A549 (cell line): Measurements from ENCODE around the gene ARL10. TPM values are rescaled to one million over a fixed set of nuclear protein-coding genes. Genes with fewer than 3 reads are reported as not detected.

Experiments used
- ATAC-seq, 2 experiments: fragments of 200-7000 bp in 1 of 2; fragments of >200 bp in 1 of 2; cut with Nextera tagmentation in 1 of 2; cut with Tn5 transposase in 1 of 2; 3 replicates each; pipeline versions ENCODE4 v1.8.0 to v1.9.1; 2018 to 2020; ENCODE audit warnings: mild to moderate bottlenecking in 1 of 2, moderate library complexity in 1 of 2
- CTCF ChIA-PET: fragments of 300-600 bp; sonication (Branson Sonifier 250); formaldehyde crosslinking; extraction: SDS; loops from one replicate; lab custom pipeline; 2021; ENCODE audit warnings: antibody characterized with exemption, inconsistent platforms; lab: Yijun Ruan, JAX
- POLR2A ChIA-PET: fragments of 350-600 bp; formaldehyde crosslinking; extraction: SDS; loops from one replicate; lab custom pipeline; 2021; ENCODE audit warnings: antibody characterized with exemption, inconsistent platforms; lab: Yijun Ruan, JAX
- DNase-seq, 2 experiments: peaks; one replicate each; pipeline versions ENCODE4 v3.0.0 to v3.0.0-alpha.2; 2011 to 2016; ENCODE audit warnings: low read depth in 1 of 2, low spot score in 1 of 2
- FAIRE-seq: peaks from 2 replicates; lab custom pipeline; 2011; peaks lifted over from hg19 to GRCh38; lab: Jason Lieb, UNC
- H3K27ac ChIP-seq, 2 experiments: fragments of >200 bp; sonication (Bioruptor Twin); formaldehyde crosslinking; 3 replicates each; pipeline ENCODE4 v1.5.1; 2016 to 2017
- H3K4me1 ChIP-seq: fragments of >200 bp; sonication (Bioruptor Twin); formaldehyde crosslinking; 3 replicates; pipeline ENCODE4 v1.6.1; 2016
- H3K4me2 ChIP-seq: fragments of >200 bp; sonication (Bioruptor Twin); formaldehyde crosslinking; 3 replicates; pipeline ENCODE4 v1.6.1; 2016
- H3K4me3 ChIP-seq: fragments of >200 bp; sonication (Bioruptor Twin); formaldehyde crosslinking; 3 replicates; pipeline ENCODE4 v1.5.1; 2016
- H3K9me3 ChIP-seq: fragments of >200 bp; sonication (Bioruptor Twin); formaldehyde crosslinking; 3 replicates; pipeline ENCODE4 v1.6.1; 2016
- BHLHE40 ChIP-seq: IDR thresholded peaks from 2 replicates; pipeline ENCODE4 v1.6.1; 2012; ENCODE audit warnings: low read depth, low read length, inconsistent platforms
- CBX2 ChIP-seq: fragments of 200-600 bp; sonication (generic); IDR thresholded peaks from 2 replicates; pipeline ENCODE4 v1.6.1; 2016; ENCODE audit warnings: low read depth, mild to moderate bottlenecking, borderline replicate concordance
- CEBPB ChIP-seq, 2 experiments: fragments of >200 bp in 1 of 2; sonication (Bioruptor Twin) in 1 of 2; formaldehyde crosslinking in 1 of 2; IDR thresholded peaks; 2 replicates each; pipeline ENCODE4 v1.6.1; 2012 to 2016
- CHD2 ChIP-seq: fragments of 150-350 bp; IDR thresholded peaks from 2 replicates; pipeline ENCODE4 v1.6.1; 2014; ENCODE audit warnings: low read length; ENCODE audit not compliant: partially characterized antibody
- CHD4 ChIP-seq: fragments of 200-600 bp; sonication (generic); IDR thresholded peaks from 2 replicates; pipeline ENCODE4 v1.6.1; 2016; ENCODE audit warnings: antibody characterized with exemption, mild to moderate bottlenecking, borderline replicate concordance
- FOSB ChIP-seq: fragments of 250-450 bp; sonication (Bioruptor Pico); IDR thresholded peaks from 2 replicates; pipeline ENCODE4 v1.5.0; 2020; ENCODE audit warnings: mild to moderate bottlenecking, moderate library complexity
- FOXS1 ChIP-seq: fragments of 250-450 bp; sonication (Bioruptor Pico); IDR thresholded peaks from 2 replicates; pipeline ENCODE4 v1.5.0; 2020; ENCODE audit warnings: mild to moderate bottlenecking, moderate library complexity
- HEYL ChIP-seq: fragments of 250-450 bp; sonication (Bioruptor Pico); IDR thresholded peaks from 2 replicates; pipeline ENCODE4 v1.8.0; 2021; ENCODE audit warnings: mild to moderate bottlenecking, moderate library complexity
- HOXB13 ChIP-seq: fragments of 250-450 bp; sonication (Bioruptor Pico); IDR thresholded peaks from 2 replicates; pipeline ENCODE4 v1.5.0; 2020; ENCODE audit warnings: low read depth, mild to moderate bottlenecking, moderate library complexity
- JUN ChIP-seq, 2 experiments: fragments of >200 bp; sonication (Bioruptor Twin); formaldehyde crosslinking; IDR thresholded peaks; 2 replicates in 1 of 2; 3 replicates in 1 of 2; pipeline ENCODE4 v1.6.1; 2016 to 2017
- KDM5A ChIP-seq: fragments of 200-600 bp; sonication (generic); IDR thresholded peaks from 2 replicates; pipeline ENCODE4 v1.6.1; 2016; ENCODE audit warnings: antibody characterized with exemption, mild to moderate bottlenecking
- MAFK ChIP-seq: fragments of 450-650 bp; IDR thresholded peaks from 2 replicates; pipeline ENCODE4 v1.6.1; 2014; ENCODE audit not compliant: partially characterized antibody
- MYC ChIP-seq: IDR thresholded peaks from 2 replicates; pipeline ENCODE4 v1.6.1; 2012; ENCODE audit warnings: mild to moderate bottlenecking, inconsistent platforms, low read length, improper control_type of control experiment, borderline replicate concordance
- NPAS2 ChIP-seq: fragments of 250-450 bp; sonication (Bioruptor Pico); IDR thresholded peaks from 2 replicates; pipeline ENCODE4 v1.8.0; 2022; ENCODE audit warnings: mild to moderate bottlenecking, moderate library complexity, borderline replicate concordance
- NR3C1 ChIP-seq: fragments of >200 bp; sonication (Bioruptor Twin); formaldehyde crosslinking; IDR thresholded peaks from 3 replicates; pipeline ENCODE4 v1.6.1; 2017
- POLR2A ChIP-seq: IDR thresholded peaks from 2 replicates; pipeline ENCODE4 v1.6.1; 2012; ENCODE audit warnings: mild to moderate bottlenecking, low read length
- POLR2AphosphoS2 ChIP-seq: conservative IDR thresholded peaks from 2 replicates; pipeline ENCODE4 v1.6.1; 2012; ENCODE audit warnings: low read length, improper control_type of control experiment, inconsistent platforms
- RCOR1 ChIP-seq: fragments of 150-350 bp; IDR thresholded peaks from 2 replicates; pipeline ENCODE4 v1.6.1; 2014; ENCODE audit warnings: antibody characterized with exemption, low read length, low read depth
- RFX5 ChIP-seq: fragments of 450-650 bp; IDR thresholded peaks from 2 replicates; pipeline ENCODE4 v1.7.1; 2014; ENCODE audit warnings: antibody characterized with exemption, mild to moderate bottlenecking, moderate library complexity
- SMC3 ChIP-seq: fragments of >200 bp; sonication (Bioruptor Twin); formaldehyde crosslinking; IDR thresholded peaks from 3 replicates; pipeline ENCODE4 v1.6.1; 2018; ENCODE audit warnings: inconsistent platforms
- SREBF2 ChIP-seq: fragments of 450-650 bp; IDR thresholded peaks from 2 replicates; pipeline ENCODE4 v1.6.1; 2014; ENCODE audit warnings: mild to moderate bottlenecking, moderate library complexity
- ZFP36 ChIP-seq: fragments of 450-650 bp; IDR thresholded peaks from 2 replicates; pipeline ENCODE4 v1.6.1; 2014; ENCODE audit warnings: borderline replicate concordance; ENCODE audit not compliant: partially characterized antibody
- ZNF302 ChIP-seq: fragments of 250-450 bp; sonication (Bioruptor Pico); IDR thresholded peaks from 2 replicates; pipeline ENCODE4 v1.9.0; 2021; ENCODE audit warnings: inconsistent platforms, mild to moderate bottlenecking, moderate library complexity
- WGBS: methylation state at CpG from one replicate; pipeline ENCODE4 v1.1.6; 2017; ENCODE audit errors: missing lambda C conversion rate; 5-methylcytosine and 5-hydroxymethylcytosine counted together
- polyA plus RNA-seq, 4 experiments: library from polyadenylated mRNA; depleted of rRNA in 3 of 4; stranded (reverse); fragments of >200 nt; fragmentation: RNase III in 1 of 4; extraction: RNeasy Plus Mini Kit Qiagen cat#74134 plus additional on column Dnase treatment in 1 of 4; gene quantifications; 2 replicates in 3 of 4; 3 replicates in 1 of 4; pipeline ENCODE4 v1.2.3, GENCODE V29; 2011 to 2017
- TF ChIP-seq, protein P1 (sequence below): fragments of 150-350 bp; IDR thresholded peaks from 2 replicates; pipeline ENCODE4 v1.6.1; 2014; ENCODE audit warnings: low read depth, mild to moderate bottlenecking, low read length
- TF ChIP-seq, protein P2 (sequence below): IDR thresholded peaks from 2 replicates; pipeline ENCODE4 v1.6.1; 2012; ENCODE audit warnings: low read depth, borderline replicate concordance
- TF ChIP-seq, protein P3 (sequence below): fragments of >200 bp; sonication (Bioruptor Twin); formaldehyde crosslinking; IDR thresholded peaks from 3 replicates; pipeline ENCODE4 v1.6.1; 2016
- TF ChIP-seq, protein P4 (sequence below): fragments of >200 bp; sonication (Bioruptor Twin); formaldehyde crosslinking; IDR thresholded peaks from 2 replicates; pipeline ENCODE4 v1.6.1; 2016

The ARL10 gene
- polyA plus RNA-seq, 2 of the 4 experiments (the other 2 are of a cell fraction), result 0.15 to 0.21 TPM

DNA sequence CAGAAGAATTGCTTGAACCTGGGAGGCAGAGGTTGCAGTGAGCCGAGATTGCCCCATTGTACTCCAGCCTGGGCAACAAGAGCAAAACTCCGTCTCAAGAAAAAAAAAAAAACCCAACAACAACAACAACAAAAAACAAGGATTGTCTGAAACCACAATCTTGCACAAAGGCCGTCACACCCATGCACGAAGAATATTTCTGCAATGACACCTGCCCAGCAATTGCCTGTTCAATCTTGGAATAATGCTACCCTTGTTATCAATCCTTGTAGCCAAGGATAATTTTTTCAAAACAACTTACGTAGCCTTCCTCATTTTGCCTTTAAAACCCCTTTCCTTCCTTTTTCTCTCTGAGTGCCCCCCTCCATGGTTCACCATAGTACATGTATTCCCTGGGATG, 54.8 kb downstream of the ARL10 start:
- peaks cover 12% of the 10 kb centered on the region for H3K4me1 ChIP-seq
- no peak overlapping the region for H3K4me2 ChIP-seq
- H3K4me3 ChIP-seq, result no peak overlapping the region
- TF ChIP-seq ZNF302 (CRISPR knock-in tag), result no peak
- no peak for TF ChIP-seq BHLHE40
- no peak for TF ChIP-seq RFX5
- TF ChIP-seq HEYL (CRISPR knock-in tag), result no peak
- no peak for TF ChIP-seq KDM5A
- TF ChIP-seq FOSB (CRISPR knock-in tag), result no peak
- no peak for TF ChIP-seq NPAS2
- TF ChIP-seq ZFP36, result no peak
- no peak for TF ChIP-seq NR3C1
- no peak for TF ChIP-seq RCOR1
- TF ChIP-seq MYC, result no peak
- TF ChIP-seq MAFK, result no peak
- TF ChIP-seq JUN (IDR thresholded peaks at IDR 0.05), result no peak
- no peak for TF ChIP-seq CHD2
- TF ChIP-seq, all 56 proteins: peak for 0
- ATAC-seq, result no peak
- POLR2A ChIA-PET, result no interaction called here
- 79% methylated on average over 5 of the region's 5 CpGs for WGBS
- no peak for FAIRE-seq
- no peak for DNase-seq
- CTCF ChIA-PET, result interaction anchor here (2.2 to 5.0 kb wide), 2 partner anchors 14 to 28 kb away, joined by 8 to 49 read pairs; no protein-coding TSS in a partner anchor
- Histone ChIP-seq H3K27ac (no peak overlapping the region), H3K9me3 (peaks cover 4% of the 10 kb centered on the region; the same call in 1 of the 3 replicates)

DNA sequence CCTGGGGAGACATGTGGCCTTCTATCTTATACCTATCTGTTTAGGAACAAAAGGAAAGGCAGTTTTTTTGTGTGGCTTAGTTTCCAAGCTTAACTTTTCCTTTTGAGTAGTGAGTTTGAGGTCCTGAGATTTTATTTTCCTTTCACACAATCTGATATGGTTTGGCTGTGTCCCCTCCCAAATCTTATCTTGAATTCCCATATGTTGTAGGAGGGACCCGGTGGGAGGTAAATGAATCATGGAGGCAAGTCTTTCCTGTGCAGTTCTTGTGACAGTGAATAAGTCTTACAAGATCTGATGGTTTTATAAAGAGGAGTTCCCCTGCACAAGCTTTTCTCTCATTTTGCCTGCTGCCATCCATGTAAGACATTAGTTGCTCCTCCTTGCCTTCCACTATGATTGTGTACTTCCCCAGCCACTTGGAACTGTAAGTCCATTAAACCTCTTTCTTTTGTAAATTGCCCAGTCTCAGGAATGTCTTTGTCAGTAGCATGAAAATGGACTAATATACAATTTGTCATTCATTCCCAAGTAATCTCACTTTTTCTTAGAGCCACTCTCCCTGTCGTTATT, 55.8 kb downstream of the ARL10 start:
- H3K9me3 ChIP-seq, result peaks cover 4% of the 10 kb centered on the region; the same call in 1 of the 3 replicates
- ChIA-PET CTCF (interaction anchor here (2.2 kb wide), 1 partner anchor 27 kb away, joined by 8 read pairs; no protein-coding TSS in a partner anchor), POLR2A (no interaction called here)
- H3K4me3 ChIP-seq, result no peak overlapping the region
- no peak overlapping the region for H3K4me2 ChIP-seq
- DNase-seq, result no peak
- no peak for ATAC-seq
- H3K4me1 ChIP-seq, result peaks cover 6% of the 10 kb centered on the region
- 34% methylated on average over 2 of the region's 2 CpGs for WGBS
- H3K27ac ChIP-seq, result no peak overlapping the region
- TF ChIP-seq CBX2, result no peak
- no peak for TF ChIP-seq MAFK
- TF ChIP-seq, protein P1, sequence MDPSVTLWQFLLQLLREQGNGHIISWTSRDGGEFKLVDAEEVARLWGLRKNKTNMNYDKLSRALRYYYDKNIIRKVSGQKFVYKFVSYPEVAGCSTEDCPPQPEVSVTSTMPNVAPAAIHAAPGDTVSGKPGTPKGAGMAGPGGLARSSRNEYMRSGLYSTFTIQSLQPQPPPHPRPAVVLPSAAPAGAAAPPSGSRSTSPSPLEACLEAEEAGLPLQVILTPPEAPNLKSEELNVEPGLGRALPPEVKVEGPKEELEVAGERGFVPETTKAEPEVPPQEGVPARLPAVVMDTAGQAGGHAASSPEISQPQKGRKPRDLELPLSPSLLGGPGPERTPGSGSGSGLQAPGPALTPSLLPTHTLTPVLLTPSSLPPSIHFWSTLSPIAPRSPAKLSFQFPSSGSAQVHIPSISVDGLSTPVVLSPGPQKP, result no peak
- no peak for TF ChIP-seq RCOR1
- TF ChIP-seq, protein P2, sequence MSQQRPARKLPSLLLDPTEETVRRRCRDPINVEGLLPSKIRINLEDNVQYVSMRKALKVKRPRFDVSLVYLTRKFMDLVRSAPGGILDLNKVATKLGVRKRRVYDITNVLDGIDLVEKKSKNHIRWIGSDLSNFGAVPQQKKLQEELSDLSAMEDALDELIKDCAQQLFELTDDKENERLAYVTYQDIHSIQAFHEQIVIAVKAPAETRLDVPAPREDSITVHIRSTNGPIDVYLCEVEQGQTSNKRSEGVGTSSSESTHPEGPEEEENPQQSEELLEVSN, result no peak
- TF ChIP-seq, protein P3, sequence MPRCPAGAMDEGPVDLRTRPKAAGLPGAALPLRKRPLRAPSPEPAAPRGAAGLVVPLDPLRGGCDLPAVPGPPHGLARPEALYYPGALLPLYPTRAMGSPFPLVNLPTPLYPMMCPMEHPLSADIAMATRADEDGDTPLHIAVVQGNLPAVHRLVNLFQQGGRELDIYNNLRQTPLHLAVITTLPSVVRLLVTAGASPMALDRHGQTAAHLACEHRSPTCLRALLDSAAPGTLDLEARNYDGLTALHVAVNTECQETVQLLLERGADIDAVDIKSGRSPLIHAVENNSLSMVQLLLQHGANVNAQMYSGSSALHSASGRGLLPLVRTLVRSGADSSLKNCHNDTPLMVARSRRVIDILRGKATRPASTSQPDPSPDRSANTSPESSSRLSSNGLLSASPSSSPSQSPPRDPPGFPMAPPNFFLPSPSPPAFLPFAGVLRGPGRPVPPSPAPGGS, result no peak
- no peak for TF ChIP-seq HOXB13 (CRISPR knock-in tag)
- TF ChIP-seq SMC3, result no peak
- no peak for TF ChIP-seq SREBF2
- TF ChIP-seq POLR2AphosphoS2, result no peak
- no peak for TF ChIP-seq FOXS1 (CRISPR knock-in tag)
- no peak for TF ChIP-seq CEBPB (IDR thresholded peaks at IDR 0.05)
- TF ChIP-seq POLR2A, result no peak
- TF ChIP-seq, protein P4, sequence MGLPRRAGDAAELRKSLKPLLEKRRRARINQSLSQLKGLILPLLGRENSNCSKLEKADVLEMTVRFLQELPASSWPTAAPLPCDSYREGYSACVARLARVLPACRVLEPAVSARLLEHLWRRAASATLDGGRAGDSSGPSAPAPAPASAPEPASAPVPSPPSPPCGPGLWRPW, result no peak
- TF ChIP-seq CHD4, result no peak
- TF ChIP-seq ZFP36, result no peak
- no peak for FAIRE-seq
